Panc1 (cell line): Measurements from ENCODE around the gene RTP1. TPM values are rescaled to one million over a fixed set of nuclear protein-coding genes. Genes with fewer than 3 reads are reported as not detected.

Experiments used
- ATAC-seq: fragments of 200-7000 bp; cut with Tn5 transposase; 2 replicates; pipeline ENCODE4 v1.9.1; 2020; ENCODE audit warnings: mild to moderate bottlenecking, moderate library complexity
- BruUV-seq: library from RNA; stranded (reverse); fragments of 400-500 nt; replicated peaks from 2 replicates; lab custom pipeline; 2021; lab: Mats Ljungman, UMichigan
- CTCF ChIA-PET: fragments of 300-600 bp; sonication (Branson Sonifier 250); formaldehyde crosslinking; loops from one replicate; lab custom pipeline; 2022; ENCODE audit warnings: antibody characterized with exemption; lab: Charles Lee
- POLR2A ChIA-PET: fragments of 300-600 bp; sonication (Branson Sonifier 250); formaldehyde crosslinking; loops from one replicate; lab custom pipeline; 2022; ENCODE audit warnings: antibody characterized with exemption; lab: Charles Lee
- DNase-seq: peaks from one replicate; pipeline ENCODE4 v3.0.0-alpha.2; 2010; ENCODE audit warnings: low read depth, low spot score
- H3K27ac ChIP-seq: 2 replicates; pipeline ENCODE4 v1.5.1; 2011; ENCODE audit warnings: mild to moderate bottlenecking, low read length, inconsistent platforms
- H3K27me3 ChIP-seq: fragments of 200-500 bp; sonication (Bioruptor generic); 2 replicates; pipeline ENCODE4 v1.6.0; 2014; ENCODE audit warnings: low read length, inconsistent platforms; ENCODE audit not compliant: control insufficient read depth, insufficient read depth
- H3K36me3 ChIP-seq: fragments of 200-500 bp; sonication (Bioruptor generic); 2 replicates; pipeline ENCODE4 v1.5.1; 2014; ENCODE audit warnings: inconsistent platforms, mild to moderate bottlenecking, low read length, moderate library complexity; ENCODE audit not compliant: control insufficient read depth, insufficient read depth
- H3K4me1 ChIP-seq: 2 replicates; pipeline ENCODE4 v1.5.1; 2011; ENCODE audit warnings: inconsistent platforms, mild to moderate bottlenecking, low read length, moderate library complexity; ENCODE audit not compliant: control insufficient read depth, insufficient read depth
- H3K4me3 ChIP-seq, 2 experiments: 2 replicates each; pipeline ENCODE4 v1.5.1; 2011 to 2012; ENCODE audit warnings: low read depth in 2 of 2, low read length in 2 of 2, mild to moderate bottlenecking in 2 of 2, inconsistent platforms in 1 of 2, moderate library complexity in 1 of 2
- H3K9me3 ChIP-seq: fragments of 200-500 bp; sonication (Bioruptor generic); 2 replicates; pipeline ENCODE4 v1.5.1; 2014; ENCODE audit warnings: low read depth, mild to moderate bottlenecking, inconsistent platforms, low read length, moderate library complexity; ENCODE audit not compliant: control insufficient read depth, insufficient read depth
- CTCF ChIP-seq: fragments of 450-650 bp; IDR thresholded peaks from 2 replicates; pipeline ENCODE4 v1.5.1; 2017; ENCODE audit warnings: mild to moderate bottlenecking
- POLR2AphosphoS5 ChIP-seq: IDR thresholded peaks from 2 replicates; pipeline ENCODE4 v1.6.1; 2012; ENCODE audit warnings: mild to moderate bottlenecking, low read depth, low read length, moderate library complexity
- REST ChIP-seq, 2 experiments: IDR thresholded peaks; 2 replicates each; pipeline ENCODE4 v1.6.1; 2011 to 2012; ENCODE audit warnings: low read depth in 2 of 2, control low read depth in 1 of 2, low read length in 1 of 2, mild to moderate bottlenecking in 1 of 2, moderate library complexity in 1 of 2; ENCODE audit not compliant: insufficient read depth in 1 of 2
- SIN3A ChIP-seq: IDR thresholded peaks from 2 replicates; pipeline ENCODE4 v1.6.1; 2012; ENCODE audit warnings: low read depth, mild to moderate bottlenecking, low read length, moderate library complexity, borderline replicate concordance; ENCODE audit not compliant: insufficient read depth
- TCF7L2 ChIP-seq: IDR thresholded peaks from 2 replicates; pipeline ENCODE4 v1.6.1; 2011; ENCODE audit warnings: mild to moderate bottlenecking, low read depth, low read length, inconsistent platforms
- in situ Hi-C: cut with HindIII; loops from 2 replicates; pipeline ENCODE4 v1.10.0; 2016; ENCODE audit warnings: low sequenced_read_pairs, low pct_unique_long_range_greater_than_20kb
- intact Hi-C: fragments of 100-400 bp; cut with micrococcal nuclease; formaldehyde crosslinking; loops from one replicate; pipeline ENCODE4 v1.10.0; 2022; ENCODE audit not compliant: unreplicated experiment
- total RNA-seq: library from RNA; stranded (reverse); gene quantifications from one replicate; pipeline ENCODE4 v1.2.1, GENCODE V29; 2021; ENCODE audit not compliant: unreplicated experiment

The RTP1 gene
- total RNA-seq, 1 experiment from 2014 or later = not detected

- TF ChIP-seq POLR2AphosphoS5 = no peak
- no peak for TF ChIP-seq REST (IDR thresholded peaks at IDR 0.05; ENCODE audit: insufficient read depth in 1 of 2, low read depth in 2 of 2, low read length in 1 of 2)
- no peak for TF ChIP-seq CTCF
- TF ChIP-seq SIN3A = no peak
- TF ChIP-seq TCF7L2 = no peak
- BruUV-seq = no TSS peak
- no peaks in the 10 kb centered on the region for H3K4me1 ChIP-seq
- no peak overlapping the region for H3K4me3 ChIP-seq
- POLR2A ChIA-PET = no interaction called here
- H3K9me3 ChIP-seq = no peaks in the 10 kb centered on the region
- intact Hi-C loops (no loop called here), in situ Hi-C loops (no loop called here)
- CTCF ChIA-PET = no interaction called here
- DNase-seq = no peak
- no peak overlapping the region for H3K27ac ChIP-seq
- H3K36me3 ChIP-seq = no peaks in the 10 kb centered on the region
- H3K27me3 ChIP-seq = peaks cover 7% of the 10 kb centered on the region
- peak; percentile 72 for ATAC-seq
Measured at GRCh38 chr3:187186801-187187421, 10.4 kb upstream of the RTP1 start.

- in situ Hi-C loops = no loop called here
- TF ChIP-seq TCF7L2 = no peak
- no peak for TF ChIP-seq CTCF
- no peak for TF ChIP-seq POLR2AphosphoS5
- no peak for TF ChIP-seq REST (IDR thresholded peaks at IDR 0.05; ENCODE audit: insufficient read depth in 1 of 2, low read depth in 2 of 2, low read length in 1 of 2)
- no peak for TF ChIP-seq SIN3A
- no peaks in the 10 kb centered on the region for H3K4me1 ChIP-seq
- no TSS peak for BruUV-seq
- intact Hi-C loops = no loop called here
- ChIA-PET CTCF (no interaction called here), POLR2A (no interaction called here)
- no peaks in the 10 kb centered on the region for H3K36me3 ChIP-seq
- H3K27ac ChIP-seq = no peak overlapping the region
- no peak overlapping the region for H3K4me3 ChIP-seq
- H3K27me3 ChIP-seq = peaks cover 8% of the 10 kb centered on the region
- no peaks in the 10 kb centered on the region for H3K9me3 ChIP-seq
- no peak for DNase-seq
- ATAC-seq = no peak
Measured at GRCh38 chr3:187188931-187189330, 8.4 kb upstream of the RTP1 start.
